ENCODE data around the gene SLC26A9.

- no peak for TF ChIP-seq CTCF (conservative IDR thresholded peaks at IDR 0.05; ENCODE audit: low read depth, low read length)
- no peak for TF ChIP-seq RCOR1 (IDR thresholded peaks at IDR 0.05; ENCODE audit: insufficient replicate concordance, low read length)
- TF ChIP-seq POLR2A (IDR thresholded peaks at IDR 0.05; ENCODE audit: low read depth, low read length): no peak
- no peak for TF ChIP-seq BHLHE40 (IDR thresholded peaks at IDR 0.05; ENCODE audit: low read depth, low read length)
Observed at GRCh38 chr1:205879974-205880373, 63.3 kb downstream of the SLC26A9 start.
